NOMO-1 treated with DMSO at 0.1 percent for 48 hours (cell line): ENCODE results near the gene NUDT22.
A peak's percentile ranks its signal among the peaks of the same experiment; 100 is the strongest.

Source experiments
- DNase-seq: peaks from one replicate; lab custom pipeline; 2025; ENCODE audit not compliant: unreplicated experiment; lab: John Stamatoyannopoulos, UW

NUDT22 gene

DNA sequence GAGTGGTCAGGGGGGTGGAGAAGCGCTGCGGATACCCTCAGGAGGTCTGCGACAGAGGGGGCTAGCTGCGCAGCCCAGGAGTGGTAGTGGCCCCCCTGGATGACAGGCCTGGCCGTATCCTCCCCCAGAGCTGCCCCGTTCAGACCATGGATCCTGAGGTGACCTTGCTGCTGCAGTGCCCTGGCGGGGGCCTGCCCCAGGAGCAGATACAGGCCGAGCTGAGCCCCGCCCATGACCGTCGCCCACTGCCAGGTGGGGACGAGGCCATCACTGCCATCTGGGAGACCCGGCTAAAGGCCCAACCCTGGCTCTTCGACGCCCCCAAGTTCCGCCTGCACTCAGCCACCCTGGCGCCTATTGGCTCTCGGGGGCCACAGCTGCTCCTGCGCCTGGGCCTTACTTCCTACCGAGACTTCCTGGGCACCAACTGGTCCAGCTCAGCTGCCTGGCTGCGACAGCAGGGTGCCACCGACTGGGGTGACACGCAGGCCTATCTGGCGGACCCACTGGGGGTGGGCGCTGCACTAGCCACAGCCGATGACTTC, 505 bp downstream of the NUDT22 start:
- DNase-seq, result peak; percentile 48

DNA sequence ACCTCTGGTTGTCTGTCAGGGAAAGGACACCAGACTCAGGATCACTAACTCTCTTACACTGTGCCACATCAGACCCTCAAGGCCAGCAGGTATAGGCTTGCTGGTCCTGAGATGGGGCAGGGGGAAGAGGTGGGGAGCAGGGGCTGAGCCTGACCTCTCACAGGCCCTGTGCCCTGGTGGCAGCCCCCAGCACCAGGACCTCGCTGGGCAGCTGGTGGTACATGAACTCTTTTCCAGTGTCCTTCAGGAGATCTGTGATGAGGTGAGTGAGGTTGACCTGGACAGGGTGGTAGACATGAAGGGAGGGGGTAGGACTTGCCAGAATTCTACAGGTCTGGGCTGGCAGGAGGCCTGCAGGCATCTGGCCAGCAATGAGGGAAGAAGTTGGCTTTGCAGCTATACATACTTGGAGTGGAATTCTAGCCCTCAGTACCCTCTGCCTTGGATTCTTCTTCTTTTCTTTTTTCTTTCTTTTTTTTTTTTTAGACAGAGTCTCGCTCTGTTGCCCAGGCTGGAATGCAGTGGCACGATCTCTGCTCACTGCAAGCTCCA, 1.4 kb downstream of the NUDT22 start:
- DNase-seq, result no peak

DNA sequence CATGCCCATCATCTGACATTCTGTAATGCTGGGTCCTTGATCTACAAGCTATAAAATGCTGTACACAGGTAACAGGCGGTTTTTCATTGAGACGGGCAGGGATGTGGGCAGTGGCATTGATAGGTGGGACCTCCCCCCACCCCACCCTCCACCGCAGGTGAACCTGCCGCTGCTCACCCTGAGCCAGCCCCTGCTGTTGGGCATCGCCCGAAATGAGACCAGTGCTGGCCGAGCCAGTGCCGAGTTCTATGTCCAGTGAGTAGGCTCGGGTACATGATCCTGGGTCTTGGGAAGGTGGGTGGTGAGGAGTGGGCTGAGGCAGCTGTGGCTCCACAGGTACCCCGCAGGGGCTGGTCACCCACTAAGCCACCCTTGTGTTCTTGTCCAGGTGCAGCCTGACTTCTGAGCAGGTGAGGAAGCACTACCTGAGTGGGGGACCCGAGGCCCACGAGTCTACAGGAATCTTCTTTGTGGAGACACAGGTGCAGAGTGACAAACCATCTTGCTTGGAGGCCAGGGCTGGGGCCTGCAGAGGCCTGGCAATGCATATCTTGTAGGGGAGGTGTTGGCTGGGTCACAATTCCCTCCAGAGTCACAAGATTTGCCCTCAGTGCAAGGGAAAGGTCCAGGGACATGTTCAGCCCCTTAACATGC, 3.1 kb downstream of the NUDT22 start:
- no peak for DNase-seq

DNA sequence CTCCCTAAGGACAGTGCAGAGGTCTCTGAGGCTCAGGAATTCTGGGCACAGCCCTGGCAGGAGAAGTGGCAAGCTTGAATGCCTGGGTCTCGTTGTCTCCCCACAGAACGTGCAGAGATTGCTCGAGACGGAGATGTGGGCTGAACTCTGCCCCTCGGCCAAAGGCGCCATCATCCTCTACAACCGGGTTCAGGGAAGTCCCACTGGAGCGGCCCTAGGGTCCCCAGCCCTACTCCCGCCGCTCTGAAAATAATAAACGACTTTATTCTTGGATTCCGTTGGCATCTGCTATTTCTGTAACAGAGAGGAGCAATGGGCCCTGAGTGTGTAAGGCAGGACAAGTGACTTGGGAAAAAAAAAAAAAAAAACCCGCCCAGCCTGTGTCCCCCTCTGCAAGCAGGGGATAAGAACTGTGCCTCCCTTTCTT, 3.7 kb downstream of the NUDT22 start:
- no peak for DNase-seq

DNA sequence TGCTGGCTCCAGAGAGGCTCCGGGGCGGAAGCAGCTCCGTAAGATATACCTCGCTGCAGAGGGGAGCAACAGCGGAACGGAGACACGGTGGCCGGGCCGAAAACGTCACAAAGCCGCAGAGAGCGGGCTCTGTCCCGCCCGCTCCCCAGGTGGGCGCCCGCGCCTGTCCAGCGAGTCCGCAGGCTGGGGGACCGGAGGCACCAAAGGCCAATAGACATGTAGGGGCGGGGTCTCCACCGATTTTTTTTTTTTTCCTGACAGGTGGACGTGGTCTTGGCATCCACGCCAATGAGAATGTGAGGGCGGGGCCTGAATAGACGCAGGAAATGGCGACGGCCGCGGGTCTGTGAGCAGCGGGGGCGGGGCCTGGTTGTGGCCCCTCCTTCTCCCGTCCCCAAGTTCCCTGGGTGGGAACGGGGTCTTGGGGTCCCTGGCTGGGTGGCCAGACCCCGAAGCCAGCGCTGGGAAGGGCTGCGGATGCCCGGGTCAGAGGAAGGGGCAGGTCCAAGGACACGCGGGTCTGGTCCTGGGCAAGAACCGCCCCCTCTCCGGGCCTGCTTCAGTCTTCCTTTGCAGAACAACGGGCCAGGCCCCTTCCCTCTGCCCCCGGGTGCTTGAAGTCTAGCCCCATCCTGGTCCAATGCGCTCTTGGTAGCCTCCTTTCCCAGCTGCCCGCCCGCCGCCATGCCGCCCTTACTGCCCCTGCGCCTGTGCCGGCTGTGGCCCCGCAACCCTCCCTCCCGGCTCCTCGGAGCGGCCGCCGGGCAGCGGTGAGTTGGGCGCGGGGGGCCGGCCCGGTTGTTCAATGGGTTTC, 4.3 kb downstream of the NUDT22 start, which contains the start of gene DNAJC4:
DNAJC4 (plus strand) TSS at position 378 of the 814 bp plus-strand sequence; CDS start at position 685, 307 bp downstream.
- peak; percentile 90 for DNase-seq

DNA sequence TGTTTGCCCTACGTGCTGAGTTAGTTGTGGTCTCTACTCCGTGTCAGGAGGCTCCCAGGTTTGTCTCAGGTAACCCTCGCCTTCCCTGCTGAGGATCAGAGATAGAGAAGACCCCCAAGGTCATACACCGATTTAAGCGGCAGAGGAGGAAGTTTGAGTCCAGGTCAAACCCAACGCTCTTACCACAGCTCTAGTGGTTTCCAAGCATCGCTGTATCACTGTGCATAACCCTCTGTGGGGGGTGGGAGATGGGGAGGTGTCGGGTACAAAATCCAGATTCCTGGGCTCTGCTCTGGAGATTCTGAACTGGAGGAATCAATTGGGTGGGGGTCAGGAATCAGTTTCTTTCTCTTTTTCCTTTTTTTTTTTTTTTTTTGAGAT, 4.9 kb downstream of the NUDT22 start:
- DNase-seq, result peak; percentile 54

DNA sequence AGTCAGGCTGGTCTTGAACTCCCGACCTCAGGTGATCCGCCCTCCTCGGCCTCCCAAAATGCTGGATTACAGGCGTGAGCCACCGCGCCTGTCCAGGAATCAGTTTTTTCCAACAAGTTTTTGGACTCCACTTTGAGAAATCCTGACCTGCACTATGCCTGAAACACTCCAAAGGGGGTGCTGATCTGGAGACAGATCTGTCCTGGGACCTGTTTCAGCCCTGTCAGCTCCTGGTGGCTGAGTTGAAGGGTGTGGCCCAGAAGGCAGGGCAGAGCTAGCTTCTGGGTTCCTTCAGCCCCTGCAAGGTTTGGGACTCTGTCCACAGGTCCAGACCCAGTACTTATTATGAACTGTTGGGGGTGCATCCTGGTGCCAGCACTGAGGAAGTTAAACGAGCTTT, 5.5 kb downstream of the NUDT22 start:
- DNase-seq, result no peak

DNA sequence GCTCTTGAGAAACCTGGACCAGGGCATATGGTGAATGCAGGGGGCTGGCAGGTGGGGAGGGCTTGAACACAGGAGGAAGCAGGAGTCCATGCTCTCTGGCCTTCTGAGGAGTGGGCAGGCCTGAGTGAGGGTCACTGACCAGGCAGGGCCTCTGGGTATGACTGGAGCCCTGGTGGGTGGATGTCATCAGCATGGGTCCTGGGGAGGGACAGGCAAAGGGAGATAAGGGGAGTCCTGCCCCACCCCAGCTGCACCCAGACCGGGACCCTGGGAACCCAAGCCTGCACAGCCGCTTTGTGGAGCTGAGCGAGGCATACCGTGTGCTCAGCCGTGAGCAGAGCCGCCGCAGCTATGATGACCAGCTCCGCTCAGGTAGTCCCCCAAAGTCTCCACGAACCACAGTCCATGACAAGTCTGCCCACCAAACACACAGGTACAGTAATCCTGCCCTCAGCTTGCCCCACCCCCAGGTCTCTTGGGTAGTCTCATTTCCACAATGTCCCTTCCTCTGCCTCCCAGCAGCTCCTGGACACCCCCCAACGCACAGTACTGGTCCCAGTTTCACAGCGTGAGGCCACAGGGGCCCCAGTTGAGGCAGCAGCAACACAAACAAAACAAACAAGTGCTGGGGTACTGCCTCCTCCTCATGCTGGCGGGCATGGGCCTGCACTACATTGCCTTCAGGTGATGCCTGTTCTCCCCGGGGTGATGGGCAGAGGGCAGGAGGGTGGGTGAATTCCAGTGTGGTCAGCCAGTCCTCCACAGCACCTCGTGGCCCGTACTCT, 6.3 kb downstream of the NUDT22 start:
- DNase-seq, result no peak

DNA sequence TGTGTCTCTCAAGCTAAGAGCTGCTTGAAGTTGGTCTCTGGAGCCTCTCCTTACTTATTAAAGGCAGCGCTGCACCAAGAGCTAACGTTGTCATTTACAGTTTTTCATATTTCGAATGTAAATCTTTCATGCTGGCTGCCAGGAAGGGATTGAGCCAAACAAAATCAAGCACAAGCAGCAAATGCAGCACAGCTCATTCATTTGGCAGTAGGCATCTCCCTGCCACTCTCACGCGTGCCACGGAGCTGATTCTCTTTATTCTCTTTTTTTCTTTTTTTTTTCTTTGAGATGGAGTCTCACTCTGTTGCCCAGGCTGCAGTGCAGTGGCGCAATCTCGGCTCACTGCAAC, 6.9 kb downstream of the NUDT22 start:
- DNase-seq, result no peak

DNA sequence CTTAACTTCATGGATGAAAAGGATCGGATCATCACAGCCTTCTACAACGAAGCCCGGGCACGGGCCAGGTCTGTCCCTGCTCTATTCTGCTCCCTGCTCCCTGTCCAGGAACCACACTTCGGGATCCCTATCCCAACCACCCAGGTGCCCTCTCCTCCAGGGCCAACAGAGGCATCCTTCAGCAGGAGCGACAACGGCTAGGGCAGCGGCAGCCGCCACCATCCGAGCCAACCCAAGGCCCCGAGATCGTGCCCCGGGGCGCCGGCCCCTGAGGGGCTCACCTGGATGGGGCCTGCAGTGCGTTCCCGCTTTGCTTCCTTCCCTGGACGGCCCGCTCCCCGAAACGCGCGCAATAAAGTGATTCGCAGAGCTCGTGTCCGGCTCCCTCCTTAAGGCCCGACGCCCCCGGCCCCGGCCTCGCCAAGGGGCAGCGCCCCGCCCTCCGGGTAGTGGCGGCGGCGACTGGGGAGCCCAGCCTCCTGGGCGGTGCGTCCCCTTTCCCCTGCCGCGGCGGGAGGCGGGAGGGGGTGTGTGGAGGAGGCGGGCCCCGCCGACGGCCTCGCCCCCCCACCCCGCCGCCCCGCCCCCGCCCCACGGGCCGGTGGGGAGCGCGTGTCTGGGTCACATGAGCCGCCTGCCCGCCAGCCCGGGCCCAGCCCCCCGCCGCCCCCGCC, 8.0 kb downstream of the NUDT22 start, which contains the start of gene VEGFB:
VEGFB (plus strand) TSS at position 672 of the 674 bp plus-strand sequence. CDS start 250 bp downstream, outside the sequence.
- DNase-seq, result no peak

DNA sequence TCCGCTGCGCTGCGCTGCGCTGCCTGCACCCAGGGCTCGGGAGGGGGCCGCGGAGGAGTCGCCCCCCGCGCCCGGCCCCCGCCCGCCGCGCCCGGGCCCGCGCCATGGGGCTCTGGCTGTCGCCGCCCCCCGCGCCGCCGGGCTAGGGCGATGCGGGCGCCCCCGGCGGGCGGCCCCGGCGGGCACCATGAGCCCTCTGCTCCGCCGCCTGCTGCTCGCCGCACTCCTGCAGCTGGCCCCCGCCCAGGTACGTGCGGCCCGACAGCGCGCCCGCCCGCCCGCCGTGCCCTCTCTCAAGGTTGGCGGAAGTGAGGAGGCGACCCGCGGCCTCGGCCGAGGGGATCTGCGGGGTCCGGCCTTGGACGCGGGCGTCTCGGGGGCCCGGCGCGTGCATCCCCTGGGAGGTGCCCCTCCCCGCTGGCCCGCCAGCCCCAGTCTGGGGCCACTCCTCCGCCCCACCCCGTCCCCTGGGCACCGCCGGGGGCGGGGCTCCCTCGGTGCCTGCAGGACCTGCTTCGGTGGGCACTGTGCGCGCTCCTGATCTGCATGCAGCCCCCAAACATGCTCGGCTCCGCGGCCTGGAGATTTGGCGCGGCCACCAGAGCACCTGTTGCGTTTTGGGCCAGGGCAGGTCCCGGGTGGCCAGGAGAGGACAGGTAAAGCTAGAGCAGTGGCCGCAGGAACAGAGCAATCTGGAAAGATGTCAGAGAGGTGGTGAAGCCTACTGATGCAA, 8.7 kb downstream of the NUDT22 start:
- no peak for DNase-seq

DNA sequence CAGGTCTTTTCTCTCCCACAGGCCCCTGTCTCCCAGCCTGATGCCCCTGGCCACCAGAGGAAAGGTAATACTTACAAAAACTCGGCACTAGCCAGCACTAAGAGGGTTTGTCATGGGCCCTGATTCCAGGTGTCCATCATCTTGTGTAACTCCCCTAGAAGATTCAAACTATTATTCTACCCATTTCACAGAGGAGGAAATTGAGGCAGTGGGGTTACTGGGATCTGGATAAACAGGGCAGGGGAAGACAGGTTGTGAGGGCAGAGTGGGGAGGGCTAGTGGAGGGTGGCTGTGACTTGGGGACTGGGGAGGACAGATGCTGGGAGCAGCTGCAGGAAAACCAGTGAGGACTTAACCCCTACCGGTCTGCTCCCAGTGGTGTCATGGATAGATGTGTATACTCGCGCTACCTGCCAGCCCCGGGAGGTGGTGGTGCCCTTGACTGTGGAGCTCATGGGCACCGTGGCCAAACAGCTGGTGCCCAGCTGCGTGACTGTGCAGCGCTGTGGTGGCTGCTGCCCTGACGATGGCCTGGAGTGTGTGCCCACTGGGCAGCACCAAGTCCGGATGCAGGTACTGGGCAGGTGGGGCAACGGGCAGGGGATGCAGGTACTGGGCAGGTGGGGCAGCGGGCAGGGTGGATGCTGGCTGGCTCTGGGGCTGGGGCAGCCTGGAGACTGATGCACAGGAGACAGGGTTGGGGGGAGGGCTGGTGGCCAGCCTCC, 9.5 kb downstream of the NUDT22 start:
- no peak for DNase-seq

DNA sequence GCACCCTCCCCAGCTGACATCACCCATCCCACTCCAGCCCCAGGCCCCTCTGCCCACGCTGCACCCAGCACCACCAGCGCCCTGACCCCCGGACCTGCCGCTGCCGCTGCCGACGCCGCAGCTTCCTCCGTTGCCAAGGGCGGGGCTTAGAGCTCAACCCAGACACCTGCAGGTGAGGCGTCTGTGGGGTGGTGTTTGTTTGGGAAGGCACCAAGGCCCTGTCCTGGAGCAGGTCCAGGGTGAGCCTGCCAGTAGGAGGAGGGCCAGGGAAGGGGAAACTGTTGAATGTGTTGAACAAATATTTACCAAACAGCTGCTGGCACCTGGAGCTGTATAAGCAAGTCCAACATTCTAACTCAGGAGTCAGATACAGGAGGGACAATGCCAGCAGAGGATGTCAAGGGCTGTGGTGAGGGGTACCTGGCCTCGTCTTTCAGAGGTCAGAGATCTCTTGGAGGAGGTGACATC, 11.4 kb downstream of the NUDT22 start:
- DNase-seq, result no peak

DNA sequence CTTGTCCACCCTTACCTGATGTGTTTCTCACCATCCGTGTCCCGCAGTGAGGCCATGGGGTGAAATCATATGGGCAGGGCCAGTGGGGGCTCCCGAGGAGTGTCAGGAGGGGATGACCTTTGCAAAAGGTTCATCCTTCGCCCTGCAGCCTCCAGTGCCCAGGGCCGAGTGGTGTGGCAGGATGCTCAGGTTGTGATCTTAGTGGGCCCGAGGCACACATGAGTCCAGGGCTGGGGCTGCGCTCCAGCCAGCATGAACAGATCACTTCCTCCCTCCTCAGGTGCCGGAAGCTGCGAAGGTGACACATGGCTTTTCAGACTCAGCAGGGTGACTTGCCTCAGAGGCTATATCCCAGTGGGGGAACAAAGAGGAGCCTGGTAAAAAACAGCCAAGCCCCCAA, 12.0 kb downstream of the NUDT22 start:
- DNase-seq, result no peak

DNA sequence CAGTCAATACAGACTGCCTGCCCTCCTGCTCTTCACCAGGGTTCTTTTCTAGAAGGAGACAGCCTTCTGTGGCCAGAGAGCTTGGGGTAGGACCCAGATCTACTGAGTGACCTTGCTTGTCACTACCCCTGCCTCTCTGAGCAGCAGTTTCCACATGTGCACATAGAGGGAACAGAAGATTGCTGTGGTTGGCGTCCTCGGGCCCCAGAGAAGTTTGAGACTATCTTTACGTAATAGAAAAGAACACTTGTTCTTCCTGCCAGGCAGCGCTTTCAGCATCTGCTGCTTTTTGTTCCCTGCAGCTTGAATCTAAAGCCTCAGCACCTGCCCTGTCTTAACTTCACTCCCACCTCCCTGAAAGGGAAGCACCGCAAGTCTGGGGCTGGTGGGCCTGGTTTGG, 12.9 kb downstream of the NUDT22 start:
- DNase-seq, result peak; percentile 80

DNA sequence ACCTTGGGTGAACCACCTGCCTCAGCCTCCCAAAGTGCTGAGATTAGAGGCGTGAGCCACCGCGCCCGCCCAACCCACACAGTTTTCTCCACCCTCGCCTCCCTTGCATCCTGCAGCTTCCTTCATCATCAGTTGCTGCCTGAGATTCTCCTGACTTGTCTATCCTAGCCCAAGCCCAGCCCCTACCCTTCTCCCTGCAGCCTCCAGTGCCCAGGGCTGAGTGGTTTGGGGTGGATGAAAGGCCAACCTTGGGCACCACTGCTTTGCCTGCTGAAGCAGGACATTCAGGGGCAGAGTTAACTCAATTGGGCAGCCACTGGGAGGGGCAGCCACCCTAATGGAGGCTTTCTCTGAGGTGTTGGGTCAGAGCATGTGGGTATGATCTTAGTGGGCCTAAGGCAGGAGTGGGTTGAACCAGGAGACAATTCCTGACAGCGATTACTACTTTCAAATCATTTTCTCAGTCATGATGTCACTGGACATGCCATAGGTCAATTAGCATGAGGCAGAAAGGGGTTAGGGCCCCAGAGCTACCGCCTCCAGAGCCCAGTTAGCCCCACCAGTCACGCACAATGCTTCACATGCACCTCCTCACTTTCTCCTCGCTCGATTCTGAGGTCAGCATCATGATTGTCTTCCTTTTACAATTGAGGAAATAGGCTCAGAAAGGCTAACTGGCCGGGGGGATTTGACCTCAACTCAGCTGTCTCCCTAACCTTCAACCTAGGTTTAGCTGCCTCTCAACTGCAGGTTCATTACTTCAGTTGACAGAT, 13.8 kb downstream of the NUDT22 start:
- DNase-seq, result peak; percentile 94

DNA sequence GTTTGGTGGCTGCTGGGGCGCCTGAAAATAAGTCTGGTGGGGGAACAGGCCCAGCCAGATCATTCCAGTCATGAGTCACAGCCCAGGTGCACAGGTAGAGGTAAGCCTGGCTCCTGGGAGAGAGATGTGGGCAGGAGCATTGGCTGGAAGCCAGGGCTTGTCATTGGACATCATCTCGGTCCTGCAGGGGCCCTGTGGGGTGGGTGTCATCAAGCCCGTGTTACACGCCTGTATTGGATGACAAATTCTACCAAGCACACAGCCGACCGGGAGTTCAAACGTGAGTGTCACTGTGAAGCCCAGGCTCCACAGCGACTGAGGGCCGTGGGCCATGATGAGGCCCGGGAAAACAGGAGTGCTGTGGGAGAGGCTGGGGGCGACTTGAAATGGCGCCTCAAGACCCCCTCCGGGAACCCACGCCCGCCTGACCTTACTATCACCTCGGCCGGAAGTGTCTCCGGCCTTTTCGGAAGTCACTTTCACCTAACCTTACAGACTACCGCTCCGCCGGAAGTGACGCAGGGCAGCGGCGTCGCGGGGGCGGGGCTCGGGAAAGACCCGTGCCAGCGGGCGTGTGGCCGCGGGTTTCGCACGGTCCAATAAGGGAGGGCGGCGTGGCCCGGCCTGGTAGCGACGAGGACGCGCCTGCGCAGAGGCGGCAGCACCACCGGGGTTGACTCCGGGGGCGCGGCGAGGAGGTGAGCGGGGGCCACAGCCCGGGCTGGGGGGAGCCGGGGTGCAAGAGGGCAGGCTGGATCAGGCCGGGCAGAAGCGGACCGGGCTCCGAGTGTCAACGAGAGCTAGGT, 14.6 kb downstream of the NUDT22 start, which contains the start of gene FKBP2:
FKBP2 (plus strand) TSS at position 661 of the 806 bp plus-strand sequence. CDS start 1,293 bp downstream, outside the sequence.
- DNase-seq, result peak; percentile 91

DNA sequence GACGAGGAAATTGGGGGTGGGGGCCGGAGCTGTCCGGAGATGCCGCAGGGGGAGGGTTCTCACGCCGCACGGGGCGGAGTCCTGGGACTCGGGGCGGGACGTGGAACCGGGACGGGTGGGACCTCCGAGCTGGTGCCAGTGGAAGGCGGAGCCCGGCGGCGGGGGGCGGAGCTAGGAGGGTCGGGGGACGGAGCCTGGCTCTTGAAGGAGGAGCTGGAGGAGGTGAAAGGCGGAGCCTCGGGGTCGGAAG, 15.1 kb downstream of the NUDT22 start:
- DNase-seq, result no peak
